Measurements from ENCODE around the gene TMPRSS9. TPM values are rescaled to one million over a fixed set of nuclear protein-coding genes. Genes with fewer than 3 reads are reported as not detected.

TMPRSS9 gene
- total and polyA plus RNA-seq, 2 experiments from 2014 or later, result 0.28 TPM; not detected in 1

- Histone ChIP-seq H3K9me2 (ENCODE audit: insufficient read depth) (no peaks in the 10 kb centered on the region), H3K4me2 (ENCODE audit: unreplicated experiment) (no peak overlapping the region), H4K20me1 (ENCODE audit: insufficient read depth) (no peaks in the 10 kb centered on the region), H3K36me3 (ENCODE audit: low read depth) (no peaks in the 10 kb centered on the region), H3K4me1 (ENCODE audit: insufficient read depth) (peaks cover 6% of the 10 kb centered on the region; the same call in 1 of the 2 replicates), H3K4me3 (no peak overlapping the region), H3F3A (ENCODE audit: insufficient read depth) (0 out of 2 replicates have a peak, but pooled peaks cover 5% of the 10 kb centered on the region), H3K9me3 (ENCODE audit: low read depth) (no peaks in the 10 kb centered on the region), H3K79me2 (ENCODE audit: insufficient read depth) (peaks cover 91% of the 10 kb centered on the region), H3K27me3 (replicated peaks; ENCODE audit: insufficient read depth) (no peaks in the 10 kb centered on the region), H3K27ac (no peak overlapping the region), H2AFZ (no peak overlapping the region), H3K9ac (no peak overlapping the region)
- TF ChIP-seq EZH2 (IDR thresholded peaks at IDR 0.05; ENCODE audit: insufficient read depth, poor library complexity, severe bottlenecking), result no peak
- no peak for TF ChIP-seq EZH2phosphoT487 (IDR thresholded peaks at IDR 0.05; ENCODE audit: insufficient read depth, low read depth)
- no peak for DNase-seq
- WGBS, 2 experiments (ENCODE audit: low coverage in 1 of 2, low lambda C conversion rate in 2 of 2, missing lambda C conversion rate in 2 of 2), result 85 to 86% methylated on average over 10 of the region's 10 CpGs
- in situ Hi-C loops (cut with MboI), result no loop called here
Measured at GRCh38 chr19:2330255-2330631, 29.8 kb upstream of the TMPRSS9 start.

- H4K20me1 ChIP-seq (ENCODE audit: insufficient read depth), result no peaks in the 10 kb centered on the region; the same call in 1 of the 2 replicates
- peaks cover 10% of the 10 kb centered on the region; the same call in 1 of the 2 replicates for H3F3A ChIP-seq (ENCODE audit: insufficient read depth)
- TF ChIP-seq EZH2phosphoT487 (IDR thresholded peaks at IDR 0.05; ENCODE audit: insufficient read depth, low read depth), result no peak
- TF ChIP-seq EZH2 (IDR thresholded peaks at IDR 0.05; ENCODE audit: insufficient read depth, poor library complexity, severe bottlenecking), result no peak
- in situ Hi-C loops (cut with MboI), result no loop called here
- no peaks in the 10 kb centered on the region for H3K27me3 ChIP-seq (replicated peaks; ENCODE audit: insufficient read depth)
- H3K4me1 ChIP-seq (ENCODE audit: insufficient read depth), result peaks cover 6% of the 10 kb centered on the region; the same call in 1 of the 2 replicates
- H3K36me3 ChIP-seq (ENCODE audit: low read depth), result no peaks in the 10 kb centered on the region
- H3K4me3 ChIP-seq, result no peak overlapping the region
- DNase-seq, result no peak
- H3K4me2 ChIP-seq (ENCODE audit: unreplicated experiment), result no peak overlapping the region
- no peak overlapping the region for H3K27ac ChIP-seq
- H3K9me3 ChIP-seq (ENCODE audit: low read depth), result no peaks in the 10 kb centered on the region
- no peaks in the 10 kb centered on the region for H3K9me2 ChIP-seq (ENCODE audit: insufficient read depth)
- no peak overlapping the region for H3K9ac ChIP-seq
- H2AFZ ChIP-seq, result no peak overlapping the region
- 78 to 82% methylated on average over 17 to 20 of the region's 20 CpGs for WGBS, 2 experiments (ENCODE audit: low coverage in 1 of 2, low lambda C conversion rate in 2 of 2, missing lambda C conversion rate in 2 of 2)
- peaks cover 91% of the 10 kb centered on the region for H3K79me2 ChIP-seq (ENCODE audit: insufficient read depth)
Measured at GRCh38 chr19:2330632-2331284, 29.3 kb upstream of the TMPRSS9 start.

- Histone ChIP-seq H3K4me2 (ENCODE audit: unreplicated experiment) (no peak overlapping the region), H3K4me3 (no peak overlapping the region), H3K36me3 (ENCODE audit: low read depth) (no peaks in the 10 kb centered on the region), H3K4me1 (ENCODE audit: insufficient read depth) (peaks cover 6% of the 10 kb centered on the region; the same call in 1 of the 2 replicates), H3K9me2 (ENCODE audit: insufficient read depth) (no peaks in the 10 kb centered on the region), H3F3A (ENCODE audit: insufficient read depth) (peaks cover 16% of the 10 kb centered on the region; the same call in 1 of the 2 replicates), H4K20me1 (ENCODE audit: insufficient read depth) (no peaks in the 10 kb centered on the region; the same call in 1 of the 2 replicates), H3K9me3 (ENCODE audit: low read depth) (no peaks in the 10 kb centered on the region), H3K9ac (peak overlapping the region; percentile 11; the same call in 1 of the 2 replicates), H3K27ac (no peak overlapping the region), H2AFZ (no peak overlapping the region), H3K79me2 (ENCODE audit: insufficient read depth) (peaks cover 90% of the 10 kb centered on the region), H3K27me3 (replicated peaks; ENCODE audit: insufficient read depth) (no peaks in the 10 kb centered on the region)
- 58 to 66% methylated on average over 12 of the region's 12 CpGs for WGBS, 2 experiments (ENCODE audit: low coverage in 1 of 2, low lambda C conversion rate in 2 of 2, missing lambda C conversion rate in 2 of 2)
- no peak for DNase-seq
- in situ Hi-C loops (cut with MboI), result no loop called here
- no peak for TF ChIP-seq EZH2phosphoT487 (IDR thresholded peaks at IDR 0.05; ENCODE audit: insufficient read depth, low read depth)
- no peak for TF ChIP-seq EZH2 (IDR thresholded peaks at IDR 0.05; ENCODE audit: insufficient read depth, poor library complexity, severe bottlenecking)
Measured at GRCh38 chr19:2331601-2332246, 28.3 kb upstream of the TMPRSS9 start.

- TF ChIP-seq EZH2phosphoT487 (IDR thresholded peaks at IDR 0.05; ENCODE audit: insufficient read depth, low read depth), result no peak
- no peak for TF ChIP-seq EZH2 (IDR thresholded peaks at IDR 0.05; ENCODE audit: insufficient read depth, poor library complexity, severe bottlenecking)
- Histone ChIP-seq H3K9ac (peak overlapping the region; percentile 11; the same call in 1 of the 2 replicates), H3K9me2 (ENCODE audit: insufficient read depth) (no peaks in the 10 kb centered on the region), H3K79me2 (ENCODE audit: insufficient read depth) (peaks cover 88% of the 10 kb centered on the region), H3K27me3 (replicated peaks; ENCODE audit: insufficient read depth) (no peaks in the 10 kb centered on the region), H3K9me3 (ENCODE audit: low read depth) (no peaks in the 10 kb centered on the region), H3K36me3 (ENCODE audit: low read depth) (no peaks in the 10 kb centered on the region), H2AFZ (no peak overlapping the region), H3K4me1 (ENCODE audit: insufficient read depth) (peaks cover 6% of the 10 kb centered on the region; the same call in 1 of the 2 replicates), H3F3A (ENCODE audit: insufficient read depth) (peaks cover 16% of the 10 kb centered on the region; the same call in 1 of the 2 replicates), H3K4me2 (ENCODE audit: unreplicated experiment) (no peak overlapping the region), H3K4me3 (no peak overlapping the region), H4K20me1 (ENCODE audit: insufficient read depth) (no peaks in the 10 kb centered on the region; the same call in 1 of the 2 replicates), H3K27ac (no peak overlapping the region)
- no peak for DNase-seq
- in situ Hi-C loops (cut with MboI), result no loop called here
- WGBS, 2 experiments (ENCODE audit: low coverage in 1 of 2, low lambda C conversion rate in 2 of 2, missing lambda C conversion rate in 2 of 2), result 47 to 51% methylated on average over 13 to 17 of the region's 17 CpGs
Measured at GRCh38 chr19:2332341-2333026, 27.6 kb upstream of the TMPRSS9 start.

All from GM23248 (cell line).